ENCODE data around the gene UNKL. TPM values are rescaled to one million over a fixed set of nuclear protein-coding genes. Genes with fewer than 3 reads are reported as not detected.
A peak's percentile ranks its signal among the peaks of the same experiment; 100 is the strongest.

The UNKL gene
- 10.9 TPM for polyA plus RNA-seq (2013, experiment 1 of 2; ENCODE audit: insufficient read length)
- 8.6 TPM for polyA plus RNA-seq (2013, experiment 2 of 2; ENCODE audit: insufficient read length)

GRCh38 chr16:1414532-1415260 is at the start of gene UNKL:
TSS of gene UNKL (minus strand) at chr16:1414704. CDS start at chr16:1414691, 13 bp downstream.
- DNase-seq: peak; percentile 63

GRCh38 chr16:1461146-1461545 is 46.6 kb upstream of the UNKL start:
- DNase-seq: no peak

GRCh38 chr16:1460602-1461138 is 46.2 kb upstream of the UNKL start:
- DNase-seq: no peak

- no peak for DNase-seq
These were observed 45.5 kb upstream of the UNKL start for GRCh38 chr16:1459967-1460366.

GRCh38 chr16:1458977-1459341 is 44.5 kb upstream of the UNKL start:
- no peak for DNase-seq

GRCh38 chr16:1458336-1458976 is 44.0 kb upstream of the UNKL start:
- peak; percentile 9 for DNase-seq

- DNase-seq: no peak
These were observed 43.2 kb upstream of the UNKL start for GRCh38 chr16:1457489-1458245.

- DNase-seq: no peak
These were observed 42.4 kb upstream of the UNKL start for GRCh38 chr16:1456951-1457350.

GRCh38 chr16:1455190-1456171 is 41.0 kb upstream of the UNKL start:
- DNase-seq: no peak

GRCh38 chr16:1454561-1454960 is 40.1 kb upstream of the UNKL start:
- no peak for DNase-seq

- no peak for DNase-seq
These were observed 38.8 kb upstream of the UNKL start for GRCh38 chr16:1453316-1453715.

GRCh38 chr16:1452530-1452929 is 38.0 kb upstream of the UNKL start:
- no peak for DNase-seq

GRCh38 chr16:1451702-1452392 is 37.3 kb upstream of the UNKL start:
- no peak for DNase-seq

GRCh38 chr16:1450841-1451240 is 36.3 kb upstream of the UNKL start:
- DNase-seq: no peak

GRCh38 chr16:1450218-1450617 is 35.7 kb upstream of the UNKL start:
- DNase-seq: no peak

GRCh38 chr16:1449201-1449788 is 34.8 kb upstream of the UNKL start:
- DNase-seq: no peak

- DNase-seq: no peak
These were observed 34.1 kb upstream of the UNKL start for GRCh38 chr16:1448536-1449116.

GRCh38 chr16:1447965-1448364 is 33.5 kb upstream of the UNKL start:
- DNase-seq: no peak

GRCh38 chr16:1446296-1447080 is 32.0 kb upstream of the UNKL start:
- DNase-seq: no peak
